Lower leg skin (tissue), 4 donors: ENCODE data around the gene NSMCE1. TPM values are rescaled to one million over a fixed set of nuclear protein-coding genes. Genes with fewer than 3 reads are reported as not detected.
A peak's percentile ranks its signal among the peaks of the same experiment; 100 is the strongest.

Experiments
- DNase-seq, 2 donors: peaks; one replicate each; pipeline ENCODE4 v3.0.0-alpha.2; 2019; ENCODE audit warnings: low spot score in 2 of 2
- H3K4me3 ChIP-seq: fragments of 200-600 bp; sonication (generic); 2 replicates; pipeline ENCODE4 v1.5.1; 2017; ENCODE audit warnings: mild to moderate bottlenecking, low read depth; ENCODE audit not compliant: poor library complexity, severe bottlenecking
- CTCF ChIP-seq, 3 donors: fragments of 450-650 bp; IDR thresholded peaks; one replicate each; pipeline ENCODE4 v1.5.1; 2016; ENCODE audit warnings: antibody characterized with exemption in 3 of 3, mild to moderate bottlenecking in 3 of 3, moderate library complexity in 2 of 3
- POLR2A ChIP-seq, 2 donors: fragments of 450-650 bp; IDR thresholded peaks; one replicate each; pipeline ENCODE4 v1.6.1; 2016 to 2017; ENCODE audit warnings: antibody characterized with exemption in 2 of 2, mild to moderate bottlenecking in 1 of 2, moderate library complexity in 1 of 2
- WGBS, 2 donors: methylation state at CpG; one replicate each; pipeline ENCODE4 v1.1.5; 2018; 5-methylcytosine and 5-hydroxymethylcytosine counted together
- intact Hi-C: fragments of 100-400 bp; cut with DNase I; formaldehyde crosslinking; loops from one replicate; pipeline ENCODE4 v1.15.0; 2023; ENCODE audit warnings: low total_unique reads
- total RNA-seq, 4 donors: library from RNA; depleted of rRNA; stranded (reverse); fragments of >200 nt; gene quantifications; one replicate each; pipeline ENCODE4 v1.1.0, GENCODE V29; 2016

Gene NSMCE1
- total RNA-seq, 4 donors from 2014 or later, result 17.3 to 29.2 (median 21.1) TPM

- no peak overlapping the region for H3K4me3 ChIP-seq
These were observed 46.4 kb upstream of the NSMCE1 start for GRCh38 chr16:27314986-27315332.

GRCh38 chr16:27314161-27314723 is 45.7 kb upstream of the NSMCE1 start:
- H3K4me3 ChIP-seq, result peak overlapping the region; percentile 76
- peak; percentile 49 to 93 for DNase-seq
- 1 to 4% methylated on average over 16 to 26 of the region's 39 CpGs for WGBS, 2 donors
- intact Hi-C loops, result loop anchor here (5.0 kb wide), 1 partner anchor 47 kb away; the partner anchor contains the start of gene NSMCE1
- TF ChIP-seq CTCF (IDR thresholded peaks at IDR 0.05), result no peak
- no peak for TF ChIP-seq POLR2A (IDR thresholded peaks at IDR 0.05)

More at GRCh38 chr16:27314986-27315332, 46.4 kb upstream of the NSMCE1 start:
- TF ChIP-seq POLR2A (IDR thresholded peaks at IDR 0.05) (no peak), CTCF (IDR thresholded peaks at IDR 0.05) (no peak)
- WGBS, 2 donors, result 64 to 65% methylated on average over 2 of the region's 2 CpGs
- DNase-seq, result peak in 1 of 2 donors; percentile 82
- intact Hi-C loops, result loop anchor here (5.0 kb wide), 1 partner anchor 48 kb away; the partner anchor contains the start of gene NSMCE1

GRCh38 chr16:27313422-27314160 is 45.0 kb upstream of the NSMCE1 start, which contains the start of gene IL4R:
Gene IL4R (plus strand): TSS chr16:27313974. CDS start chr16:27340204, 26,230 bp downstream.
- intact Hi-C loops, result loop anchor here (5.0 kb wide), 1 partner anchor 46 kb away; the partner anchor contains the start of gene NSMCE1
- TF ChIP-seq CTCF (IDR thresholded peaks at IDR 0.05) (no peak), POLR2A (IDR thresholded peaks at IDR 0.05) (no peak)
- 0 to 1% methylated on average over 2 to 57 of the region's 85 CpGs for WGBS, 2 donors

GRCh38 chr16:27312580-27313421 is 44.2 kb upstream of the NSMCE1 start:
- H3K4me3 ChIP-seq, result no peak overlapping the region
- intact Hi-C loops, result loop anchor here (5.0 kb wide), 1 partner anchor 46 kb away; the partner anchor contains the start of gene NSMCE1
- peak in 1 of 2 donors; percentile 80 for DNase-seq
- 68 to 69% methylated on average over 11 of the region's 11 CpGs for WGBS, 2 donors
- TF ChIP-seq POLR2A (IDR thresholded peaks at IDR 0.05) (no peak), CTCF (IDR thresholded peaks at IDR 0.05) (no peak)

More at GRCh38 chr16:27313422-27314160, 45.0 kb upstream of the NSMCE1 start, which contains the start of gene IL4R:
- H3K4me3 ChIP-seq, result peak within 1 kb of the TSS; percentile 76
- peak; percentile 46 to 94 for DNase-seq

- intact Hi-C loops, result loop anchor here (5.0 kb wide), 1 partner anchor 45 kb away; the partner anchor contains the start of gene NSMCE1
- DNase-seq, result peak in 1 of 2 donors; percentile 68
- TF ChIP-seq CTCF (IDR thresholded peaks at IDR 0.05), result no peak
- TF ChIP-seq POLR2A (IDR thresholded peaks at IDR 0.05), result no peak
- 81 to 92% methylated on average over 7 of the region's 7 CpGs for WGBS, 2 donors
- H3K4me3 ChIP-seq, result no peak overlapping the region
These were observed 43.3 kb upstream of the NSMCE1 start for GRCh38 chr16:27311897-27312303.
